Dermis blood vessel endothelial cell (primary cell): ENCODE data around the gene TIMM23B. TPM values are rescaled to one million over a fixed set of nuclear protein-coding genes. Genes with fewer than 3 reads are reported as not detected.
"Not testable (repeated sequence)": the region's sequence is repeated elsewhere in the genome, so short reads cannot be mapped to it uniquely, and the experiment has no call there.

ENCODE experiments used
- DNase-seq: peaks from one replicate; pipeline ENCODE4 v3.0.0; 2010
- total RNA-seq: library from RNA; depleted of rRNA; stranded (reverse); fragments of >200 nt; gene quantifications from 2 replicates; pipeline ENCODE4 v1.2.3, GENCODE V29; 2014

Gene TIMM23B
- total RNA-seq, result 12.4 and 15.3 TPM in 2 replicates

GRCh38 chr10:49941447-49942338, at the start of gene TIMM23B, which contains the start of gene PARG:
TIMM23B (plus strand) TSS chr10:49942053; CDS start chr10:49942195, 142 bp downstream.
PARG (minus strand) TSS chr10:49942027; CDS start chr10:49941725, 302 bp downstream.
- peak; percentile 81 for DNase-seq

DNA sequence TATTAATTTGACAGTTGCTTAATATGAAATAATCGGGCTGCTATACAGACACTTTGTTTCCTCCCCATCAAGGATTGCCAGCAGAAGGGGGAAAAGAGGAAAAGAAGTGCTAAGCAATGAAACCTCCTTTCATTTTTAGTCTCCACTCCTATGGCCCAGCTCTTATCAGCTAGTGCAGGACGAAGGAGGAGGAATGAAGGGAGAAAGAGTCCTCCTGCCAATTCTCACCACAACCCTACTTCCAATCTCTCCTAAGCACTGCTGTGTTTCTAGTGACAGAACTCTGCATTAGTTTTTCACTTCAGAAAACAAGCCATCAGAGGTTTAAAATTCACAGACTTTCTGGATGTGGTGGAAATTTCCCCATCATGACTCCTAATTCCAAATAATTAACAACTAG, 41.9 kb upstream of the TIMM23B start:
- DNase-seq, result not testable (repeated sequence)

DNA sequence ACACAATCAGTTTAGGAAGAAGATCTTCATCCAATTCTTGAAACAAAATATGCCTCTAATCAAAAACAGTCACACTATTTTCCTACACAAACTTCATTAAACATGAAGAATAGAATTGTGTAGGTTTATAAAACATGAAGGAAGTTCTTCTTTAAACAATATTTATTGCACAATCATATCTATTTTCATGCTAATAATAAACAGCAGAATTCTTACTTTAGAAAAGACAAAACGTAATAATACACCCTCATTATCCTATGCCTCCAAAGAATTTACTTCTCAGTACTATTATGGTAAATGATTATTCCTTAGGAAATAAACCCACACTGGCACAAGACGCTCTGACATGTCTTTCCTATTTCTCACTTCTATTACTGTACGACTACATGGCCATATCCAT, 41.4 kb upstream of the TIMM23B start:
- not testable (repeated sequence) for DNase-seq

DNA sequence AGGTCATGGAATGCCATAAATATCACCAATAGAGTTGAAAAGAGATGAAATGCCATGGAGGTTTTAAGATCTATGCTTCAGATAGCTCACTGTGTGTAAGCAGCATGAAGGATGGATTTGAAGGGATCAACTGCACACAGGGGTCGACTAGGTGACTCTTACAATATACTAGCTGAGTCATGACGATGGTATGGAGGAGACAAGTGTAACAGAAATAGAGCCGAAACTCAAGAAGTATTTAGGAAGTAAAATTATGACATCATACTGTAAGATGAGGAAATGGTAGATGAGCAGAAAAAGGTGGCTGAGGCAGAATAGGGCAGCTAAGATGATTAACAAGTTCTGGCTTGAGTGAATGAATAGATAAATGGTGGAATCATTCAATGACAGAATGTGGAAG, 38.0 kb upstream of the TIMM23B start:
- not testable (repeated sequence) for DNase-seq

DNA sequence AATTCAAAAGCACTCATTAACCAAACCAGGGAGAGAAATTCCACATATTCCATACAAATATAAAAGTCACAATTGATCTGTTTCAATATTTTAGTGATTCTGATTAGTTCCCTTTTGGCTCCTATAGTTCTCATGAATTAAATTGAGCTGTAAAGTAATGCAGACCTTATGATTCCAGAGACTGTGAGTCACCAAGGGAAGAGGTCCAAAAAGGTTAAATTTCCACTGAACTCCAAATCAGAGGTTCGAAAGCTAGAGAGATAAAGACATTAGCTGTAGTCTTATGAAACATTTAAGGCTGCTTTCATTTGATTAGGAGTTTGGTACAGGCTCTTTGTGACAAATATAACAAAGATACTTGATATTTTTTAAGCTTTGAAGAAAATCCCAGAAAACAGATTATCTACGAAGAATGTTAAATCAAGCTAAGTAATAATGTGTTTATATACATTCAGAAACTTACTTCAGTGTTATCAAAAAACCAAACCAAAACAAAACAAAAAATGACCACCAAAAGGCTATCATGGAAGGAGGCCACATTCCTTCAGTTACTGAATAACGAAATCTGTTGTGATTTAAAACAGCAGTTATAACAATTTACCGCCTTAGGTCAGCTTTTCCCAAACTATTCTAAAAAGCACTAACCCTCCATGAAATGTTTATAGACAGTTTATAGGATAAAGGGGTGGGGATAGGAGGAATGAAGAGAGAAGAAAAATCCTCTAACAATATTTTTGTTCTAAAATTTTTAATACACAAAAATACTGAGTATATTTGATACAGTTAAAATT, 33.4 kb upstream of the TIMM23B start:
- not testable (repeated sequence) for DNase-seq

- DNase-seq, result not testable (repeated sequence)
Observed at GRCh38 chr10:49910295-49910694, 31.6 kb upstream of the TIMM23B start.

- not testable (repeated sequence) for DNase-seq
Observed at GRCh38 chr10:49916451-49916850, 25.4 kb upstream of the TIMM23B start.

DNA sequence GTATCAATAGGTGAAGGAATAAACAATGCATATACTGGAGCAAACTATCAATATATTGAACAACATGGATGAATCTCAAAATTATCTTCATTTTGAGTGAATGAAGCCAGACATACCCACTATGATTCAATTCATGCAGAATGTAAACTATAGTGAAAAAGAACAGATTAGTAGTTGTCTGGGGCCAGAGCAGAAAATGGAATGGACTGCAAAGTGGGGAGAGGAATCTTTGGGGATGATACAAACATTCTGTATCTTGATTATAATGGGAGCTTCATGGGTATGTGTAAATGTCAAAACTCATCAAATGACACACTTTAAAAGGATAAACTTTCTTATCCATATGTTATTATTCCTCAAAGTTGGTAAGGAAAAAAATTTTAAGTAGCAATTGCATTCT, 23.9 kb upstream of the TIMM23B start:
- not testable (repeated sequence) for DNase-seq

DNA sequence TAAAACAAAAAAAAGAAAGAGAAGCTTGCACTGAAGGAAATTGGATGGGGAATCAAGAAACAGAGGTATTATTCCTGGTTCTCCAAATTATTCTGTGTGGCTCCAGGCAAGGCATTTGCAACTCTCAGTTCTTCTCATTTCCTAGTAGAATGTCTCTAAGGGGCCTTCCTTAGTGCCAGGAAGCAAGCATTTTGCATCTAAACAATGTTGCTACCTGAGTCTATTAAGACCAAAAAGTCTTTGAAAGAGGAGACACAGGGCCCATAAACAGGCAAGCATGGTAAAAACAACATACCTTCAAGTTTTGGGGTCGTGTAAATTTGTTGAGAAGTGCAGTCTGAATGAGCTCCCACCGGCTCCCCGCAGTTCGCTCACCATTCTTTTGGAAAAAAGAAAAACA, 19.8 kb upstream of the TIMM23B start:
- not testable (repeated sequence) for DNase-seq

- DNase-seq, result not testable (repeated sequence)
Observed at GRCh38 chr10:49923572-49923971, 18.3 kb upstream of the TIMM23B start.

DNA sequence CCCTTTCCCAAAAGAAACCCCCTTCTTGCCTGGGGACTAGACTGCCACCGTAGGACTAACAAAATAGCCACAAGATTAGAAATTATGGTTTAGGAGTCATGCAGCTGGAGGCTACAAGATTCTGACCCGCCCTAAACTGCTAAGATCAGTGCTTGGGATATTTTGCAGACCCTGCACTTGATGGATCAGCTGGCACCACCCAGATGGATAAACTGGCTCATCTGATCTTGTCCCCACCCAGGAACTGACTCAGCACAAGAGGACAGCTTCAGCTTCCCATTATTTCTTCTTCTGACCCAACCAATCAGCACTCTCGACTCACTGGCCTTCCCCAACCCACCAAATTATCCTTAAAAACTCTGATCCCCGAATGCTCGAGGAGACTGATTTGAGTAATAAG, 10.6 kb upstream of the TIMM23B start:
- DNase-seq, result not testable (repeated sequence)

GRCh38 chr10:49931959-49932728, 9.7 kb upstream of the TIMM23B start:
- not testable (repeated sequence) for DNase-seq

DNA sequence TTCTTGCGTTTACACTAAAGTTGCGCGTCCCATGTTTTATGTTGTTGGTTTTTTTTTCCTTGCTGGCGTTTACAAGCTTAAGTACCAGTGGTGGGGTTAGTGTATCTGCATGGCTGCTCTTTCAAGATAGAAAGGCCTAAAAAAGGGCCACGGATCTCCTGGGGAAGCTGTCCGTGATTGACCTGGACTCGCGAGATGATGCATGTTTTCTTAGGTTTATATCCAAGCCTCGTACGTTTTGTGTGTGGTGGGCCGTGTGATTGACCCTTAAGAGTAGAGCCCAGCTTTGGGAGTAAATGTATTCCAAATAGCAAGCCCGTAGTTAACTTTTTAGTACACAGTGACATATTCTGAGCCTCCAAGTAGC, 469 bp downstream of the TIMM23B start:
- peak; percentile 45 for DNase-seq

GRCh38 chr10:49943607-49944006, 1.8 kb downstream of the TIMM23B start:
- DNase-seq, result not testable (repeated sequence)

GRCh38 chr10:49948142-49948541, 6.3 kb downstream of the TIMM23B start:
- not testable (repeated sequence) for DNase-seq

- not testable (repeated sequence) for DNase-seq
Observed at GRCh38 chr10:49948737-49949136, 6.9 kb downstream of the TIMM23B start.

GRCh38 chr10:49952006-49952405, 10.2 kb downstream of the TIMM23B start:
- DNase-seq, result not testable (repeated sequence)

- DNase-seq, result peak; percentile 13
Observed at GRCh38 chr10:49953122-49953521, 11.3 kb downstream of the TIMM23B start.

DNA sequence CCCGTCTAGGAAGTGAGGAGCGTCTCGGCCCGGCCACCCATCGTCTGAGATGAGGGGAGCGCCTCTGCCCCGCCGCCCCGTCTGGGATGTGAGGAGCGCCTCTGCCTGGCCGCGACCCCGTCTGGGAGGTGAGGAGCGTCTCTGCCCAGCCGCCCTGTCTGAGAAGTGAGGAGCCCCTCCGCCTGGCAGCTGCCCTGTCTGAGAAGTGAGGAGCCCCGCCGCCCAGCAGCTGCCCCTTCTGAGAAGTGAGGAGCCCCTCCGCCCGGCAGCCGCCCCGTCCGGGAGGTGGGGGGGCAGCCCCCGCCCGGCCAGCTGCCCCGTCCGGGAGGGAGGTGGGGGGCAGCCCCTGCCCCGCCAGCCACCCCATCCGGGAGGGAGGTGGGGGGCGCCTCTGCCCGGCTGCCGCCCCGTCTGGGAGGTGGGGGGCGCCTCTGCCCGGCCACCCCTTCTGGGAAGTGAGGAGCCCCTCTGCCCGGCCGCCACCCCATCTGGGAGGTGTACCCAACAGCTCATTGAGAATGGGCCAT, 28.5 kb downstream of the TIMM23B start:
- not testable (repeated sequence) for DNase-seq

DNA sequence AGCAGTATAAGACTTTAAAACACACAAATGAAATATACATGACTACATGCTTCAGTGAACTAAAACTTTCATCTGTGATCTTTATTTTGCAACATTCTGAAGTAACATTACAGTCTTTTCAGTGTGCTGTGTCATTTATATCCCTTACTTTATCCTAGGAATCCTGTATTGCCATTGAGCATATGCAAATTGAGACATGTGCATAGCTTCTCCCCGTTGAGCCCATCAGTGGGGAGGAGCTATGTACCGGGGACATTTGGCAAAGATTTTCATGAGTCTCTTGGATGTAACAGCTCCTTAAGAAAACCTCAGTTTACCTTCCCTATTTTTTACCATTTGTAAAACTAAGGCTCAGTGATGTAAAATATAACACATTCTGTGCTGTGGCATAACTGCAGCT, 29.6 kb downstream of the TIMM23B start:
- not testable (repeated sequence) for DNase-seq

DNA sequence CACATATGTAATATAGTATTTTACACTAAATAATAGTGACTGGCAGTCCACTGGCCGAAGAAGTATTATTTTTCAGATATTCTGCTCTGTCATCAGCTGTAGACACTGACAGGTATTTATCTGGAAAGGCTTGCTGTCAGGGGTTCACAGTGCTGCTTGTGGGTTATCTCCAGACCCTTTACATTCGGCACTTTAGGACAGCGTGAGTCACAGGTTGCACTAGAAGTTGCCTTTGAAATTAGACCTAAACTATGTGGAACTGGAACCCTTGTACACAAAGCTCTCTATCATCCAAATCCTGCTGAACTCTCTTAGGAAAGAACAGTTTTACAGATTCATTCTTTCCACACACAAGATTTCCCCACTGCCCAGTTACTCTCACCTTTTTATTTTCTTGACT, 30.2 kb downstream of the TIMM23B start:
- DNase-seq, result not testable (repeated sequence)

DNA sequence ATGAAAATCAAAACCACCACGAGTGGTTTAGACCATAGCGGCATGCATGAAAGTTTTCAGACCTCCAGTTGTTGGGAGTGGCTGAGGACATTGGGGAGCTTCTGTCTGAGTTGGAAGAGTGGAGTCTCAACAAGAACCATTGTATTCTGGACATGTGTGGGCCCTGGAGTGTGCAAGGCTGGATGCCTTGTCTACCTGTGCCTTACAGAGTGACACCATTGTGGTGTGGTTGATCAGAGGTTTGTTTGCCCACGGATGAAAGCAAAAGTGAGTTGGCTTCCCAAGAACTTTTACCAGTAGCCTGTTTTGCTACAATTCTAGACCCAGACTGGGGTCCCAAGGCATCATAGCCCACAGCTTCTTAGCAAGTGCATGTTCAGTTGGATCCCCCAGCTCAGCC, 35.9 kb downstream of the TIMM23B start:
- DNase-seq, result not testable (repeated sequence)
